Inflammatory macrophage treated with lipopolysaccharide for 1 hour (primary cell): ENCODE measurements around the gene SH3RF3.
"Not testable (repeated sequence)": the region's sequence is repeated elsewhere in the genome, so short reads cannot be mapped to it uniquely, and the experiment has no call there.

ENCODE experiments used
- DNase-seq, 2 donors: peaks; one replicate each; pipeline ENCODE4 v3.0.0-alpha.2; 2020 to 2022

Gene SH3RF3

GRCh38 chr2:109205447-109205846 lies 76.4 kb downstream of the SH3RF3 start:
- DNase-seq, result no peak

- DNase-seq, result no peak
These were observed 77.7 kb downstream of the SH3RF3 start for GRCh38 chr2:109206569-109207146.

- DNase-seq, result no peak
These were observed 78.2 kb downstream of the SH3RF3 start for GRCh38 chr2:109207176-109207575.

GRCh38 chr2:109208071-109208950 lies 79.3 kb downstream of the SH3RF3 start:
- no peak for DNase-seq

- no peak for DNase-seq
These were observed 79.9 kb downstream of the SH3RF3 start for GRCh38 chr2:109208951-109209335.

- DNase-seq, result no peak
These were observed 80.4 kb downstream of the SH3RF3 start for GRCh38 chr2:109209412-109209811.

- DNase-seq, result no peak
These were observed 80.9 kb downstream of the SH3RF3 start for GRCh38 chr2:109209941-109210340.

- DNase-seq, result no peak
These were observed 81.6 kb downstream of the SH3RF3 start for GRCh38 chr2:109210431-109211200.

- no peak for DNase-seq
These were observed 82.3 kb downstream of the SH3RF3 start for GRCh38 chr2:109211315-109211714.

- no peak for DNase-seq
These were observed 84.0 kb downstream of the SH3RF3 start for GRCh38 chr2:109212836-109213563.

- DNase-seq, result peak; percentile 80 to 91
These were observed 84.8 kb downstream of the SH3RF3 start for GRCh38 chr2:109213646-109214433.

GRCh38 chr2:109214651-109215371 lies 85.8 kb downstream of the SH3RF3 start:
- no peak for DNase-seq

- no peak for DNase-seq
These were observed 86.9 kb downstream of the SH3RF3 start for GRCh38 chr2:109215866-109216265.

GRCh38 chr2:109216332-109216731 lies 87.3 kb downstream of the SH3RF3 start:
- DNase-seq, result no peak

- DNase-seq, result peak; percentile 35 to 56
These were observed 88.5 kb downstream of the SH3RF3 start for GRCh38 chr2:109217362-109218086.

- no peak for DNase-seq
These were observed 89.2 kb downstream of the SH3RF3 start for GRCh38 chr2:109218087-109218791.

GRCh38 chr2:109218792-109219126 lies 89.8 kb downstream of the SH3RF3 start:
- no peak for DNase-seq

- DNase-seq, result no peak
These were observed 91.9 kb downstream of the SH3RF3 start for GRCh38 chr2:109220860-109221259.

- DNase-seq, result not testable (repeated sequence)
These were observed 92.3 kb downstream of the SH3RF3 start for GRCh38 chr2:109221316-109221715.

GRCh38 chr2:109222422-109222821 lies 93.4 kb downstream of the SH3RF3 start:
- no peak for DNase-seq
